ENCODE results near the gene EXD2.

EXD2 gene

GRCh38 chr14:69291396-69291795 is 100.1 kb downstream of the EXD2 start:
- no peak overlapping the region for H3K27ac ChIP-seq

GRCh38 chr14:69291891-69292561 is 100.7 kb downstream of the EXD2 start:
- TF ChIP-seq ZFX (IDR thresholded peaks at IDR 0.05): no peak
- TF ChIP-seq CTCF (conservative IDR thresholded peaks at IDR 0.05): no peak
- no peak overlapping the region for H3K27ac ChIP-seq

More at GRCh38 chr14:69291396-69291795, 100.1 kb downstream of the EXD2 start:
- TF ChIP-seq CTCF (conservative IDR thresholded peaks at IDR 0.05) (no peak), ZFX (IDR thresholded peaks at IDR 0.05) (no peak)
